Measurements from ENCODE around the gene DCLK3. TPM values are rescaled to one million over a fixed set of nuclear protein-coding genes. Genes with fewer than 3 reads are reported as not detected.

The DCLK3 gene
- total RNA-seq, 4 donors from 2014 or later: 0.09 to 0.47 (median 0.12) TPM; not detected in 1

DNA sequence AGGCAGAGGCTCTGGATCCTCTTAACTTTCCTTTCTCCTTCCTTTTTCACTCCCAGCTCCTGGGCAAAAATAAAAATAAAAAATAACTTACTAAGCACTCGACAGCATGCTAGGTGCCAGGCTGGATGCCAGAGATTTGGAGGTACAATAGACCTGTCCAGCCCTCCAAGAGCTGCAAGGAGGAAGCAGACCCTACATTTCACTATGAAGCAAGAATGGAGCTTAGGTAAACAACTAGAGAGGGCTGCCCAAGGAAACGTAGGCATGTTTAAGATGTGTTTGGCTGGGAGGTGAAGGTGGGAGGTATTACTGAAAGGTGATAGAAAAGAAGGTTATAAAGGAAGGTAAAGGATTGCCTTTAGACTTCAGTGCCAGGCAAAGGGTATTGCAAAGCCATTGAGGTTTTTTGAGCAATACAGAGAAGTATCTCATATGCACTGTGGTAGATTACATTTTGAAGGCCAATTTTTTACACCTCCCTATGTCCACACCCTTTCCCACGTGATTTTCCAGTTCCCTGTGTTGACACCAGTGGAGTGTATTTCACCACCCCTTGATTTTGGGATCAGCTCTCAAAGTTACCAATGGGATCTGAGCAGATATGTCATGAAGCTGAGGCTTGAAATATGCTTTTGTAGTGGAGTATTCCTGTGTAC is 69.1 kb downstream of the DCLK3 start:
- ATAC-seq (ENCODE audit: low FRiP score): no peak
- no peak for DNase-seq (ENCODE audit: low spot score)
- TF ChIP-seq, protein P1, sequence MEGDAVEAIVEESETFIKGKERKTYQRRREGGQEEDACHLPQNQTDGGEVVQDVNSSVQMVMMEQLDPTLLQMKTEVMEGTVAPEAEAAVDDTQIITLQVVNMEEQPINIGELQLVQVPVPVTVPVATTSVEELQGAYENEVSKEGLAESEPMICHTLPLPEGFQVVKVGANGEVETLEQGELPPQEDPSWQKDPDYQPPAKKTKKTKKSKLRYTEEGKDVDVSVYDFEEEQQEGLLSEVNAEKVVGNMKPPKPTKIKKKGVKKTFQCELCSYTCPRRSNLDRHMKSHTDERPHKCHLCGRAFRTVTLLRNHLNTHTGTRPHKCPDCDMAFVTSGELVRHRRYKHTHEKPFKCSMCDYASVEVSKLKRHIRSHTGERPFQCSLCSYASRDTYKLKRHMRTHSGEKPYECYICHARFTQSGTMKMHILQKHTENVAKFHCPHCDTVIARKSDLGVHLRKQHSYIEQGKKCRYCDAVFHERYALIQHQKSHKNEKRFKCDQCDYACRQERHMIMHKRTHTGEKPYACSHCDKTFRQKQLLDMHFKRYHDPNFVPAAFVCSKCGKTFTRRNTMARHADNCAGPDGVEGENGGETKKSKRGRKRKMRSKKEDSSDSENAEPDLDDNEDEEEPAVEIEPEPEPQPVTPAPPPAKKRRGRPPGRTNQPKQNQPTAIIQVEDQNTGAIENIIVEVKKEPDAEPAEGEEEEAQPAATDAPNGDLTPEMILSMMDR (IDR thresholded peaks at IDR 0.05): no peak

DNA sequence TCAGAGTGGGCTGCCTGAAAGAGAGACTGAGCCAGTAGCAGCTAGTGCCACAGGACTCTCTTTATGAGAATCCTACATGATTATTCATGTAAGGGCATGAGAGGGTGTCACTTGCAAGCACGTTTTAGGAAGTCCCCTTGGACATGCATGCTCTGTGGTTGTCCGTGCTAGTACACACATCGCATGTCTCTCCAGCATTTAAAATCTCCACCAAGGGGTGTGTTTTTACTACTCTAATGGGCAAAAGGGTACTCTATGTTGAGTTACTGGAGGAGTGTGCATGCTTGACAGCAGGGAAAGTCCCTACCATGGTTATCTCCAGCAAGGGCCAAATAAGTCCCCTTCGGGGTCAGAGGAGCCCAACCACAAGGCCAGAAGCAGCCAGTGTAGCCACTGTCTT is 70.7 kb downstream of the DCLK3 start:
- ATAC-seq (ENCODE audit: low FRiP score) (no peak), DNase-seq (ENCODE audit: low spot score) (no peak)
- TF ChIP-seq, protein P1 (IDR thresholded peaks at IDR 0.05): no peak

DNA sequence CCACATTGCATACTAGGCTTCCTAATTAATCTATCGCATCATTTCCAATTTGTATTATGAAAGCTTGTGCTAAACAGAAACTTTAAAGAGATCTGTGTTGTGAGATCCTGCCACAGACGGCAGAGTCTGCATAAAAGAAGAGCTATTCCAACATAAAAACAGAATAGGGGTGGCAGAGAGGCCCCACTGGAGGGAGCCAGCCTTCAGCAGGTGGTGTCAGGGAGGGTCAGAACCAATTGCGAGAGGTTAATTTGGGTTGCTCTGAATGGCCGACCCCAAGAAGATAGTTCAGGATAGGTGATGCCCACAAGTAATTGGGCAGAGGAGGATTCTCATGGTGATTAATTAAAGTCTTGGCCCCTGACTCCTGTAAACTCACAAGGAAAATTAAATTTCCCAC is 74.8 kb downstream of the DCLK3 start:
- DNase-seq (ENCODE audit: low spot score) (no peak), ATAC-seq (ENCODE audit: low FRiP score) (no peak)
- TF ChIP-seq, protein P1 (IDR thresholded peaks at IDR 0.05): no peak

DNA sequence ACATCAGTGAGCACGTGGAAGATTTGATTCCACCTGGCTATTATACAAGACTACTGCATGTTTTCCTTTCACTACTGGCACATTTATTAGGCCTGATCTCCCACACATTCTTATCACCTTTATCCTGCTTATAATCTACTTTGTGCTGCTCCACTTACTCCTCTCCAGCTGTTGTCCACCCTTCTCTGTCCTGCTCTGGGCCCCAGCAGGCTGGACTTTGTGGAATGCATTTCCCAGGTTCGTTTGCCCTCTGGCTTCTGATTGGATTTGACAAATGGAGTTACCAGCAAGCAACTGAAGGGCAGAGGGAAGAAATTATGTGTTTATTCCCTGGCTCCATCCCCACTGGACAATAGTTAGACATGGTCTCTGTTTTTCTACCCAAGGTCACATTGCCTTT is 75.5 kb downstream of the DCLK3 start:
- TF ChIP-seq, protein P1 (IDR thresholded peaks at IDR 0.05): no peak
- ATAC-seq (ENCODE audit: low FRiP score) (no peak), DNase-seq (ENCODE audit: low spot score) (no peak)

DNA sequence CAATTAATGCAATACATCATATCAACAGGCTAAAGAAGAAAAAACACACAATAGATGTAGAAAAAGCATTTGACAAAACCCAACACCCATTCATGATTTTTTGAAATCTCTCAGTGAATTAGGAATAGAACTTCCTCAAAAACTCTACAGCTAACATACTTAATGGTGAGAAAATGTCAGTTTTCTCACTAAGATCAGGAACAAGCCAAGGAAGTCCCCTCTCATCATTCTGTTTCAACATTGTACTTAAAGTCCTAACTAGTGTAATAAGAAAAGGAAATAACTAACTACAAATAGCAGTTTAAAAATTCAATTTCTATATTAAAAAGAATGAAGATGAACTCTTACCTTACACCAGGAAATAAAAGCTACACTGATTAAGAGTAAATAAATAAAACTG is 77.8 kb downstream of the DCLK3 start:
- ATAC-seq (ENCODE audit: low FRiP score): no peak
- DNase-seq (ENCODE audit: low spot score): no peak
- TF ChIP-seq, protein P1 (IDR thresholded peaks at IDR 0.05): no peak

DNA sequence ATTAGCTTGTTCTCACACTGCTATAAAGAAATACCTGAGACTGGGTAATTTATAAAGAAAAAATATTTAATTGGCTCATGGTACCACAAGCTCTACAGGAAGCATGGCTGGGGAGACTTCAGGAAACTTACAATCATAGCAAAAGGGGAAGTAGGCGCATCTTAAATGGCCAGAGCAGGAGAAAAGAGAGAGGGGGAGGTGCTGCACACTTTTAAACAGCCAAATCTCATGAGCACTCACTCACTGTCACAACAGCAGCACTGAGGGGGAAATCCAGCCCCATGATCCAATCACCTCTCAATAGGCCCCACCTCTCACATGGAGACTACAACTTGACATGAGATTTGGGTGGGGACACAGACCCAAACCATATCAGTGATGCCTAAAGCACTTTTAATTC is 82.5 kb downstream of the DCLK3 start:
- TF ChIP-seq, protein P1 (IDR thresholded peaks at IDR 0.05): no peak
- no peak for DNase-seq (ENCODE audit: low spot score)
- no peak for ATAC-seq (ENCODE audit: low FRiP score)

DNA sequence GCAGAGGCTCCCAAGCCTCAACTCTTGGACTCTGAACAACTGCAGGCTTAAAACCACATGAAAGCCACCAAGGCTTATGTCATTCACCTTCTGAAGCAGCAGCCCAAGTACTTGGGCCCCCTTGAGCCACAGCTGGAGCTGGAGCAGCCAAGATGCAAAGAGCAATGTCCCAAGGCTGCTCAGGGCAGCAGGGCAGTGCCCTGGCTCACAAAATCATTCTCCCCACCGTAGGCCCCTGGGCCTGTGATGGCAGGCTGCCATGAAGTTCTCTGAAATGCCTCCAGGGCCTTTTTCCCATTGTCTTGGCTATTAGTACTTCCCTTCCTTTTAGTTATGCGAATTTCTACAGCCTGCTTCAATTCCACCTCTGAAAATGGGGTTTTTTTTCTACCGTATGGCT is 83.4 kb downstream of the DCLK3 start:
- TF ChIP-seq, protein P1 (IDR thresholded peaks at IDR 0.05): no peak
- ATAC-seq (ENCODE audit: low FRiP score): no peak
- no peak for DNase-seq (ENCODE audit: low spot score)
